WERI-Rb-1 (cell line): ENCODE data around the gene ADGRL3.
"Not testable (repeated sequence)": the region's sequence is repeated elsewhere in the genome, so short reads cannot be mapped to it uniquely, and the experiment has no call there.

Experiments
- DNase-seq: peaks from one replicate; pipeline ENCODE4 v3.0.0-alpha.2; 2020
- H3K27ac ChIP-seq: fragments of 250-450 bp; sonication (Bioruptor Pico); 2 replicates; pipeline ENCODE4 v1.5.1; 2020; ENCODE audit warnings: mild to moderate bottlenecking, moderate library complexity
- H3K27me3 ChIP-seq: fragments of 250-450 bp; sonication (Bioruptor Pico); 2 replicates; pipeline ENCODE4 v1.5.1; 2021; ENCODE audit warnings: mild to moderate bottlenecking, low read depth, moderate library complexity; ENCODE audit not compliant: insufficient read depth, severe bottlenecking
- H3K36me3 ChIP-seq: fragments of 250-450 bp; sonication (Bioruptor Pico); 2 replicates; pipeline ENCODE4 v1.5.1; 2020; ENCODE audit warnings: mild to moderate bottlenecking, moderate library complexity
- H3K4me3 ChIP-seq: 2 replicates; pipeline ENCODE4 v1.5.1; 2011; ENCODE audit warnings: low read depth, mild to moderate bottlenecking, control low read depth, low read length
- H3K9me3 ChIP-seq: fragments of 250-450 bp; sonication (Bioruptor Pico); 2 replicates; pipeline ENCODE4 v1.5.1; 2021; ENCODE audit warnings: mild to moderate bottlenecking, moderate library complexity; ENCODE audit not compliant: severe bottlenecking
- TF ChIP-seq, protein P1 (sequence below): IDR thresholded peaks from 2 replicates; pipeline ENCODE4 v1.5.1; 2011; ENCODE audit warnings: low read depth, mild to moderate bottlenecking, control low read depth, inconsistent platforms, low read length

ADGRL3 gene

DNA sequence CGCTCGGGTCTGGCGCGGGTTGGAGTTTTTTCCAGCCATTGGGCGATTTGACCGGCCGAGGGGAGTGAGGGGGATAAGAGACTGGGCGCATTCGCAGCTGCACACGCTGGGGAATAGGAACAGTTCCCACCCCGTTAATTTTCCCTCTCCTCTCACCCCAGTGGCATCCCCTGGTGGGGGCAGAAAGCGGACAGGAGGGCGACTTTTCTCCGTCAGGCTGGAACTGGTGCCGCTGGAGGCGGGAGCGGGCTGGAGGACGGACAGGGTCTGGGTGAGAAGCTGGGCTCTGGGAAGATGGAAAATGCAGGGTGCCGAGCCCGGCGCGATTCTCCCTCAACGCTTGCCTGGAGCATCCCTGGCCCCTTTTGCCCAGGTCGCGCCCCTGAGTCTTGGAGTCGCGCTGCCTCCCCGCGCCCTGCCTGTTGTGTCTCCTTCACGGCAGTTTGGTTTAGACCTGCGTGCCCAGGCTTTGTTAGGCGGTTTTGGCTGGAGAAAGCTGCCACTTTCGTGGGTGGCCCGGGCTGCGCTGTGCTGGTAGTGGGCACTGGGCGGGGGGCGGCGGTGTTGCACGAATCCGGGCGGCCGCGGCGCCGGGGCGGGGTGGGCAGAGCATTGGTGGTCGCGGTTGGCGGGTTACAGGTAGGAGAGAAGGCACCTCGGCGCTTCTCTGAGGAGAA lies 2.0 kb downstream of the ADGRL3 start:
- no peaks in the 10 kb centered on the region for H3K36me3 ChIP-seq
- DNase-seq = peak; percentile 22
- H3K27ac ChIP-seq = no peak overlapping the region
- TF ChIP-seq, protein P1, sequence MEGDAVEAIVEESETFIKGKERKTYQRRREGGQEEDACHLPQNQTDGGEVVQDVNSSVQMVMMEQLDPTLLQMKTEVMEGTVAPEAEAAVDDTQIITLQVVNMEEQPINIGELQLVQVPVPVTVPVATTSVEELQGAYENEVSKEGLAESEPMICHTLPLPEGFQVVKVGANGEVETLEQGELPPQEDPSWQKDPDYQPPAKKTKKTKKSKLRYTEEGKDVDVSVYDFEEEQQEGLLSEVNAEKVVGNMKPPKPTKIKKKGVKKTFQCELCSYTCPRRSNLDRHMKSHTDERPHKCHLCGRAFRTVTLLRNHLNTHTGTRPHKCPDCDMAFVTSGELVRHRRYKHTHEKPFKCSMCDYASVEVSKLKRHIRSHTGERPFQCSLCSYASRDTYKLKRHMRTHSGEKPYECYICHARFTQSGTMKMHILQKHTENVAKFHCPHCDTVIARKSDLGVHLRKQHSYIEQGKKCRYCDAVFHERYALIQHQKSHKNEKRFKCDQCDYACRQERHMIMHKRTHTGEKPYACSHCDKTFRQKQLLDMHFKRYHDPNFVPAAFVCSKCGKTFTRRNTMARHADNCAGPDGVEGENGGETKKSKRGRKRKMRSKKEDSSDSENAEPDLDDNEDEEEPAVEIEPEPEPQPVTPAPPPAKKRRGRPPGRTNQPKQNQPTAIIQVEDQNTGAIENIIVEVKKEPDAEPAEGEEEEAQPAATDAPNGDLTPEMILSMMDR = 0 out of 2 replicates have a peak, but pooled peaks have one; percentile 6
- H3K9me3 ChIP-seq = no peaks in the 10 kb centered on the region
- peaks cover 10% of the 10 kb centered on the region for H3K27me3 ChIP-seq
- H3K4me3 ChIP-seq = peak overlapping the region; percentile 76

DNA sequence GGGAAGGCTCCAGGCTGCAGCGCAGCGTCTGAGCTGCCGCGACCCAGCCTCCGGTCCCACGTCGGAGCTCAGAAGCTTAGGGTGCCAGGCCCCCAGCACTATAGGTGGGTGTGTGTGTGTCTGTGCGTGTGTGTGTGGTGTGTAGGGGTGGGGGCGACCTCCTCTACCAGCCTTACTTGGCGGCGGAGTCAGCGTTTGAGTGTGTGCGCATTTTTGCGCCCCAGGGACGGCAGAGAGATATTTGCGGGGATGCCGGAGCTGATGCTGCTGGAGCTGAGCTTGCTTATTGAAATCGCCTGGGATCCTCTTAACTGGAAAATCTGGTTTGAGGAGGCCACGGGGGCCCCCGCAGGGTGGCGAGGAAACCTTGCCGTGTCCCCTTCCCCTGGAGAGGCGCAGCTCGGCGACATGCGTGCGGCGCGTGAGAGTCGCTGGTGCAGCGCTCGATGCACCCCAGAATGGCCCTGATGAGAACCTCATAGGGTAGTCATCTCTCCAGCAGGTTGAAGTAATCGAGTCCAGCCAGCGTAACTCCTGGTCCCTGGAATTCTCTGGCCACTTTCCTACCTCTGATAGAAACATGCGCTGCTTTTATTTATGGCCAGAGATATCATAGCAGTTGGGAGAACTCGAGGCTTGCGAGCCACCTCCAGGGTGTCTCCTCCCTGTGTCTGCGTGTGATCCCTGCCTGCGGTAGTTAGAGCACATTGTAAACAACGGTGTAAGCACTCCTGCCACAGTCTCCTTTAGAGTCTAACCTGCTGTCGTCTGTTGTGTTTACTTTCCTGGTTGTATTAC lies 2.7 kb downstream of the ADGRL3 start:
- peak overlapping the region; percentile 76 for H3K4me3 ChIP-seq
- peak; percentile 24 for DNase-seq

DNA sequence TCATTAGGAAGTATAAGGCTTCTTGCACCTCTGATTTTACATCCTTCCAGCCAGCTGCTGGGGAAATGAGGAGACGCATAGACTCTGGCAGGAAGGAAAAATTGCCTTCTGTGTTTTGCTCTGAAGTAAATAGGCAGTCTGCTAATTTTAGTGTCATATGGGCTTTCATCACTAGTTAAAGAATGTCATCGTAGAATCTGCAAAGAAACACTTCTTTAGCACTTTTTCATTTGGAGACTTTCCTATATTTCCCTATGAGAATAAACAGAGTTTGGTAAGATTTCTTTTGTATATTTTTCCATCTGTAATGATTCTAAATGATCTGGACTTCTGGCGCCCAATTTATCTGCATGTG lies 3.3 kb downstream of the ADGRL3 start:
- Histone ChIP-seq H3K36me3 (no peaks in the 10 kb centered on the region), H3K27me3 (peaks cover 10% of the 10 kb centered on the region), H3K27ac (no peak overlapping the region), H3K9me3 (no peaks in the 10 kb centered on the region), H3K4me3 (peak overlapping the region; percentile 76)
- no peak for DNase-seq
- TF ChIP-seq, protein P1 = no peak

More for the DNA sequence above, 2.7 kb downstream of the ADGRL3 start:
- Histone ChIP-seq H3K27me3 (peaks cover 10% of the 10 kb centered on the region), H3K9me3 (no peaks in the 10 kb centered on the region), H3K36me3 (no peaks in the 10 kb centered on the region), H3K27ac (no peak overlapping the region)
- TF ChIP-seq, protein P1 = no peak

DNA sequence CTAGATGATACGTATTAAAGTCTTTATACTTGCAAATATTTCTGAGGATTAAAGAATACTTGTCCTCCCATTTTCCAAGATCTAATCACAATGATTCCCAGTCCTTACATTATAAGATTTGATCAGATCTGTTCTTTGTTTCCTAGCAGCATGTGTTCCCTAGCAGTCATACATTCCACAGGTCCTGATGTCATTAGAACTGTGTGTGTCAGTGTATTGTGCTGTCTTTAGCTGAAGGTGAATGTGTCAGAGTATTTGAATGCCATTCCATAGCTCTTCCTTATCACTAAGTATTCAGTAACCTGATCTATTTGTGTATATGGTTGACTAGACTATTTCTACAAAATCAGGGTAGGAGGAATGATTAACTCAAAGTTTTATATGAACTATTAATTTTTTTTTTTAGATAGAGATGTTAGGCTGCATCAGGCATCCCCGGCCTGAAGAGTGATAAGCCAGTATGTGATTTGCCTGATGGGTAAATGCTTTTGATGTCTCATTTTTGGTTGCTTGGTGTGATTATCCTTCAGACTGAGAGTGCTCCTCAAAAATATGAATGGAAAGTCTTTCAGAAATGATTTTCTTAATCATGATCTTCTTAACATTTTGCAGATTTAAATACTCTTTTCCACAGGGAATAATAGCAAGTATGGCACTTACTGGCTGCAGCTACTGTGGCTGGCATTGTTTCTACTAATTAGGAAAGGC lies 4.4 kb downstream of the ADGRL3 start:
- no peaks in the 10 kb centered on the region for H3K36me3 ChIP-seq
- H3K27me3 ChIP-seq = peaks cover 10% of the 10 kb centered on the region
- no peaks in the 10 kb centered on the region for H3K9me3 ChIP-seq
- TF ChIP-seq, protein P1 = no peak
- no peak overlapping the region for H3K27ac ChIP-seq
- H3K4me3 ChIP-seq = no peak overlapping the region
- DNase-seq = no peak

DNA sequence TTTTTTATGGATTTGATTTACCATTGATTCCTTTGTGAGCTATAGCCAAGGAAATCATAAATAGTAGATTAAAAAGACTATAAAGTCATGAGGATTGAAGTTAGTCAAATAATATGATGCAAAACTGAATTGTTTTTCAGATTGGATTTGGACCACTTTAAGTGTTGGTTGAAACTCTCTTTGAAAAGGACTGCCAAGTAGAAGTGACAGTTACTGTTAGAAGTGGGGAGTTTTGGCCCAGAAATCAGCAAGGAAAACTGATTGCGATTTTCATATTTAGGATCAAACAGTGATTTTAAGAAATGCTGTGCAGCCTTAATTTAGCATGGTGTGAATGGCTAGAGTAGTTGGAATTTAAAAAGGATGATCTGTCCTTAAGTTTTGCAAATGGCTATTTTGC lies 4.9 kb downstream of the ADGRL3 start:
- Histone ChIP-seq H3K27ac (no peak overlapping the region), H3K4me3 (no peak overlapping the region), H3K9me3 (no peaks in the 10 kb centered on the region), H3K27me3 (peaks cover 10% of the 10 kb centered on the region), H3K36me3 (no peaks in the 10 kb centered on the region)
- DNase-seq = no peak
- TF ChIP-seq, protein P1 = no peak

DNA sequence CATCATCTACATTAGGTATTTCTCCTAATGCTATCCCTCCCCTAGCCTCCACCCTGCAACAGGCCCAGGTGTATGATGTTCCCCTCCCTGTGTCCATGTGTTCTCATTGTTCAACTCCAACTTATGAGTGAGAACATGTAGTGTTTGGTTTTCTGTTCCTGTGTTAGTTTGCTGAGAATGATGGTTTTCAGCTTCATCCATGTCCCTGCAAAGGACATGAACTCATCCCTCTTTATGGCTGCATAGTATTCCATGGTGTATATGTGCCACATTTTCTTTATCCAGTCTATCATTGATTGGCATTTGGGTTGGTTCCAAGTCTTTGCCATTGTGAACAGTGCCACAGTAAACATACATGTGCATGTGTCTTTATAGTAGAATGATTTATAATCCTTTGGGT lies 7.0 kb downstream of the ADGRL3 start:
- H3K27ac ChIP-seq, H3K36me3 ChIP-seq, H3K27me3 ChIP-seq, H3K9me3 ChIP-seq, DNase-seq, H3K4me3 ChIP-seq: not testable (repeated sequence)
